ENCODE measurements around the gene CCSER1.

DNA sequence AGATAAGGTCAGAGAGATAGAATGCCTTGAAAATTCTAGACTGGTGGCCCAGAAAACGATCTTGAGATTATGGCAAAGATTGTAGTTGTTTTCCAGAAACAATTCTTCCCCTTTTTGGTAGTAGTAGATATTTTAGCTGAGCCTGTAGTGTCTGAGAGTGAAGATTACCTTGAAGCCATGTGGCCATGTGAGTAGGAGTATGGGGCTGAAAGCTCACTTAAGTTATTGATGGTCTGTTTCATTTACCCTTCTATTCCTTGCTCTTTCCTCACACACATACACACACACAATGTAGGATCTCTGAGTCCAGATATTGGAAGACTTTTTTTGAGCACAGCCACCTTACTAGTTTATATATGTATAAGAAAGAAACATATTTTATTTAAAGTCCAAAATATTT, 1234.9 kb downstream of the CCSER1 start:
- TF ChIP-seq, protein P1, sequence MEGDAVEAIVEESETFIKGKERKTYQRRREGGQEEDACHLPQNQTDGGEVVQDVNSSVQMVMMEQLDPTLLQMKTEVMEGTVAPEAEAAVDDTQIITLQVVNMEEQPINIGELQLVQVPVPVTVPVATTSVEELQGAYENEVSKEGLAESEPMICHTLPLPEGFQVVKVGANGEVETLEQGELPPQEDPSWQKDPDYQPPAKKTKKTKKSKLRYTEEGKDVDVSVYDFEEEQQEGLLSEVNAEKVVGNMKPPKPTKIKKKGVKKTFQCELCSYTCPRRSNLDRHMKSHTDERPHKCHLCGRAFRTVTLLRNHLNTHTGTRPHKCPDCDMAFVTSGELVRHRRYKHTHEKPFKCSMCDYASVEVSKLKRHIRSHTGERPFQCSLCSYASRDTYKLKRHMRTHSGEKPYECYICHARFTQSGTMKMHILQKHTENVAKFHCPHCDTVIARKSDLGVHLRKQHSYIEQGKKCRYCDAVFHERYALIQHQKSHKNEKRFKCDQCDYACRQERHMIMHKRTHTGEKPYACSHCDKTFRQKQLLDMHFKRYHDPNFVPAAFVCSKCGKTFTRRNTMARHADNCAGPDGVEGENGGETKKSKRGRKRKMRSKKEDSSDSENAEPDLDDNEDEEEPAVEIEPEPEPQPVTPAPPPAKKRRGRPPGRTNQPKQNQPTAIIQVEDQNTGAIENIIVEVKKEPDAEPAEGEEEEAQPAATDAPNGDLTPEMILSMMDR (IDR thresholded peaks at IDR 0.05; ENCODE audit: poor library complexity) = no peak
- no peak for TF ChIP-seq EZH2 (IDR thresholded peaks at IDR 0.05; ENCODE audit: borderline replicate concordance)

All from hepatocyte (in vitro differentiated cells).